PFSK-1 (cell line): ENCODE data around the gene SLC35F1.

ENCODE experiments used
- FOXP2 ChIP-seq: optimal IDR thresholded peaks from 2 replicates; pipeline ENCODE3; 2011; ENCODE audit warnings: borderline replicate concordance, control low read depth, inconsistent platforms; ENCODE audit not compliant: insufficient read depth; ENCODE audit errors: extremely low read length, extremely low read depth
- POLR2AphosphoS5 ChIP-seq: IDR thresholded peaks from 2 replicates; pipeline ENCODE4 v1.6.1; 2012; ENCODE audit warnings: low read depth, mild to moderate bottlenecking, control low read depth, low read length, moderate library complexity
- SIN3A ChIP-seq: IDR thresholded peaks from 2 replicates; pipeline ENCODE4 v1.6.1; 2012; ENCODE audit warnings: mild to moderate bottlenecking, low read length, moderate library complexity, borderline replicate concordance; ENCODE audit not compliant: insufficient read depth
- TAF1 ChIP-seq: IDR thresholded peaks from 2 replicates; pipeline ENCODE4 v1.6.1; 2012; ENCODE audit warnings: low read length, control low read depth, borderline replicate concordance; ENCODE audit not compliant: insufficient read depth
- TF ChIP-seq, protein P1 (sequence below), 2 experiments: IDR thresholded peaks; 2 replicates each; pipeline versions ENCODE4 v1.6.1 to v1.8.0; 2011 to 2012; ENCODE audit warnings: low read depth in 2 of 2, low read length in 2 of 2, control low read depth in 1 of 2, inconsistent platforms in 1 of 2, mild to moderate bottlenecking in 1 of 2, moderate library complexity in 1 of 2; ENCODE audit not compliant: insufficient read depth in 1 of 2

SLC35F1 gene

GRCh38 chr6:118319416-118319815 is 412.4 kb downstream of the SLC35F1 start:
- TF ChIP-seq, protein P1, sequence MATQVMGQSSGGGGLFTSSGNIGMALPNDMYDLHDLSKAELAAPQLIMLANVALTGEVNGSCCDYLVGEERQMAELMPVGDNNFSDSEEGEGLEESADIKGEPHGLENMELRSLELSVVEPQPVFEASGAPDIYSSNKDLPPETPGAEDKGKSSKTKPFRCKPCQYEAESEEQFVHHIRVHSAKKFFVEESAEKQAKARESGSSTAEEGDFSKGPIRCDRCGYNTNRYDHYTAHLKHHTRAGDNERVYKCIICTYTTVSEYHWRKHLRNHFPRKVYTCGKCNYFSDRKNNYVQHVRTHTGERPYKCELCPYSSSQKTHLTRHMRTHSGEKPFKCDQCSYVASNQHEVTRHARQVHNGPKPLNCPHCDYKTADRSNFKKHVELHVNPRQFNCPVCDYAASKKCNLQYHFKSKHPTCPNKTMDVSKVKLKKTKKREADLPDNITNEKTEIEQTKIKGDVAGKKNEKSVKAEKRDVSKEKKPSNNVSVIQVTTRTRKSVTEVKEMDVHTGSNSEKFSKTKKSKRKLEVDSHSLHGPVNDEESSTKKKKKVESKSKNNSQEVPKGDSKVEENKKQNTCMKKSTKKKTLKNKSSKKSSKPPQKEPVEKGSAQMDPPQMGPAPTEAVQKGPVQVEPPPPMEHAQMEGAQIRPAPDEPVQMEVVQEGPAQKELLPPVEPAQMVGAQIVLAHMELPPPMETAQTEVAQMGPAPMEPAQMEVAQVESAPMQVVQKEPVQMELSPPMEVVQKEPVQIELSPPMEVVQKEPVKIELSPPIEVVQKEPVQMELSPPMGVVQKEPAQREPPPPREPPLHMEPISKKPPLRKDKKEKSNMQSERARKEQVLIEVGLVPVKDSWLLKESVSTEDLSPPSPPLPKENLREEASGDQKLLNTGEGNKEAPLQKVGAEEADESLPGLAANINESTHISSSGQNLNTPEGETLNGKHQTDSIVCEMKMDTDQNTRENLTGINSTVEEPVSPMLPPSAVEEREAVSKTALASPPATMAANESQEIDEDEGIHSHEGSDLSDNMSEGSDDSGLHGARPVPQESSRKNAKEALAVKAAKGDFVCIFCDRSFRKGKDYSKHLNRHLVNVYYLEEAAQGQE (IDR thresholded peaks at IDR 0.05; ENCODE audit: insufficient read depth in 1 of 2, low read depth in 2 of 2, low read length in 2 of 2): no peak
- no peak for TF ChIP-seq TAF1
- TF ChIP-seq POLR2AphosphoS5: no peak
- no peak for TF ChIP-seq FOXP2
- no peak for TF ChIP-seq SIN3A

- no peak for TF ChIP-seq SIN3A
- TF ChIP-seq TAF1: no peak
- TF ChIP-seq, protein P1 (IDR thresholded peaks at IDR 0.05; ENCODE audit: insufficient read depth in 1 of 2, low read depth in 2 of 2, low read length in 2 of 2): no peak
- no peak for TF ChIP-seq FOXP2
- TF ChIP-seq POLR2AphosphoS5: no peak
Observed at GRCh38 chr6:118319894-118320649, 413.0 kb downstream of the SLC35F1 start.

GRCh38 chr6:118320652-118321051 is 413.6 kb downstream of the SLC35F1 start:
- no peak for TF ChIP-seq FOXP2
- TF ChIP-seq TAF1: no peak
- TF ChIP-seq SIN3A: no peak
- TF ChIP-seq POLR2AphosphoS5: no peak
- TF ChIP-seq, protein P1 (IDR thresholded peaks at IDR 0.05; ENCODE audit: insufficient read depth in 1 of 2, low read depth in 2 of 2, low read length in 2 of 2): no peak

DNA sequence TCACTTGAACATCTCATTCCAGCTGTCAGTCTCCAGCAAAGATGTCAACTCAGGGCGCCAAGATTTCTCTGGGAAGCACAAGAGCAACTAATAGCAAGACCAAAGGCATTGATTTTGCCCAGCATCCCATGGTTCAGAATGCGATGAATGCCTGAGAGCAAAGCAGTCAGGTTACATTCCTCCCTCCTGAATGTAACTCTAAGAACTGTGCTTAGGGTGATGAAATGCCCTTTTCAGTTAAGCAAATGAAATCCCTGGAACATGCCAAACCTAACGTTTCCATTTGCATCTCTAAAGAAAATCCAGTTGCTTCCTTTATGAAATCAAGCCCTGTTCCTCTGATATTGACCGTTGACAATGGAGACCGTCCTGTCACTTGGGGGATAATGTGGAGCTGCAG is 417.1 kb downstream of the SLC35F1 start:
- TF ChIP-seq TAF1 (no peak), FOXP2 (no peak), SIN3A (no peak), POLR2AphosphoS5 (no peak)
- TF ChIP-seq, protein P1 (IDR thresholded peaks at IDR 0.05; ENCODE audit: insufficient read depth in 1 of 2, low read depth in 2 of 2, low read length in 2 of 2): no peak
